MCF 10A (cell line): Measurements from ENCODE around the gene IRAK2. TPM values are rescaled to one million over a fixed set of nuclear protein-coding genes. Genes with fewer than 3 reads are reported as not detected.

Source experiments
- BruUV-seq: library from RNA; stranded (reverse); fragments of 400-500 nt; replicated peaks from 2 replicates; lab custom pipeline; 2021; lab: Mats Ljungman, UMichigan
- CTCF ChIA-PET: fragments of 300-600 bp; sonication (Branson Sonifier 250); formaldehyde crosslinking; extraction: SDS; loops from one replicate; lab custom pipeline; 2021; ENCODE audit warnings: antibody characterized with exemption, inconsistent platforms; lab: Yijun Ruan, JAX
- POLR2A ChIA-PET: fragments of 300-600, 350-650 bp; sonication (Branson Sonifier 250); formaldehyde crosslinking; extraction: SDS; loops from one replicate; lab custom pipeline; 2020; ENCODE audit warnings: antibody characterized with exemption, inconsistent platforms; lab: Yijun Ruan, JAX
- DNase-seq: peaks from one replicate; pipeline ENCODE4 v3.0.0-alpha.2; 2018; ENCODE audit not compliant: unreplicated experiment
- H3K27ac Mint-ChIP-seq: one replicate; pipeline ENCODE4 v1.8.0; 2022; ENCODE audit warnings: mild to moderate bottlenecking, low read depth, mixed read lengths; ENCODE audit not compliant: unreplicated experiment
- H3K27me3 Mint-ChIP-seq: one replicate; pipeline ENCODE4 v1.8.0; 2022; ENCODE audit warnings: mixed read lengths; ENCODE audit not compliant: insufficient read depth, unreplicated experiment
- H3K36me3 Mint-ChIP-seq: one replicate; pipeline ENCODE4 v1.8.0; 2022; ENCODE audit warnings: mild to moderate bottlenecking, moderate library complexity, mixed read lengths; ENCODE audit not compliant: insufficient read depth, unreplicated experiment
- H3K4me1 Mint-ChIP-seq: one replicate; pipeline ENCODE4 v1.8.0; 2022; ENCODE audit warnings: mixed read lengths; ENCODE audit not compliant: insufficient read depth, unreplicated experiment
- H3K4me3 Mint-ChIP-seq: one replicate; pipeline ENCODE4 v1.8.0; 2022; ENCODE audit warnings: mild to moderate bottlenecking, moderate library complexity, mixed read lengths; ENCODE audit not compliant: unreplicated experiment
- H3K9me3 Mint-ChIP-seq: one replicate; pipeline ENCODE4 v1.8.0; 2022; ENCODE audit warnings: mixed read lengths; ENCODE audit not compliant: unreplicated experiment
- CTCF ChIP-seq: fragments of 200-600 bp; IDR thresholded peaks from one replicate; pipeline ENCODE4 v1.8.0; 2022; ENCODE audit warnings: antibody characterized with exemption, mild to moderate bottlenecking; ENCODE audit not compliant: unreplicated experiment
- intact Hi-C: fragments of 100-400 bp; cut with micrococcal nuclease; formaldehyde crosslinking; loops from 2 replicates; pipeline ENCODE4 v1.14.1; 2022
- total RNA-seq: library from RNA; stranded (reverse); gene quantifications from 2 replicates; pipeline ENCODE4 v1.2.3, GENCODE V29; 2022

Gene IRAK2
- total RNA-seq, 1 experiment from 2014 or later: 6.0 TPM

DNA sequence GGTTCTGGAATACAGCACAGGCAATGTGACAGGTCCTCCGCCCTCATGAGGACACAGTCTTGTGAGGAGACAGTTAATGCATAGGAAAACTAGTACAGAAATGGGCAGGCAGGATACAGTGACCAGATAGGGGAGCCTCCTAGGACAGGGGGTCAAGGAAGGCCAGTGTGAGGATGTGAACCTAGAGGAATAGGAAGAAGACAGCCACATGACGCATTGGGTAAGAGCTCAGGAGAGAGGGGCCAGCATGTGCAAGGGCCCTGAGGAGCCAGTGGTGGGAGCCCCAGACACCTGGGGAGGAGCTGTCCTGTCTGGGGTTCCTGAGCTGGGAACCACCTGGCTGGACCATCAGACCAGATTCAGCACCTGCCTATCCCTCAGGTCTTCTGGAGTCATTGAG is 15.6 kb downstream of the IRAK2 start:
- POLR2A ChIA-PET: no interaction called here

DNA sequence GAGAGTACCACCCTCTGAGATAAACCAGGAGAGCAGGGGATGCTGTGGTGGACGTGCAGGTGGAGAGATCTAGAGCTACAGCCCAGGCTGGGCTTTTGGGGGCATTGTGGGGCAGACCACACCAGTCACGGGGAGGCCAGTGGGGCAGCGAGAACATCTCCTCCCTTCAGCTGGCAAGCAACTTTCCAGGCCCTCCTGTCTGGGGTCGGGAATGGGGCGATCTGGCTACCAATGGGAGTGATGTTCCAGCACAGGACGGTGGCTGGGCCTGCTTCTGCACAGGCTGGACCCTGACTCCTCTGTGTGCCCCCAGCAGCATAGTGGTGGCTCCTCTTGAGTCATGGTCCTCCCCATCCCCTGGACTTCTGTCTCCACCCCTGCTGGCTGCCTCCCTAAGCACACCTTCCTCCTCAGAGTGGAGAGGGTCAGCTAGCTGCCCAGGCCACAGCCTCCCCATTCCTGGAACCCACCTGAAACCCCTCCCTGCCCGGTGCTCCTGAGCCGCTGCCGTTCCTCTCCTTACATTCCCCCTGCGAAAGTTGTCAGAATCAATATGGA is 16.1 kb downstream of the IRAK2 start:
- no peak for DNase-seq
- intact Hi-C loops: no loop called here
- Mint-ChIP-seq H3K9me3 (no peaks in the 10 kb centered on the region), H3K4me3 (no peak overlapping the region), H3K4me1 (no peaks in the 10 kb centered on the region), H3K27me3 (no peaks in the 10 kb centered on the region), H3K27ac (no peak overlapping the region), H3K36me3 (peaks cover 11% of the 10 kb centered on the region)
- no peak for TF ChIP-seq CTCF
- ChIA-PET CTCF (interaction anchor here (0.6 kb wide), 1 partner anchor 16 kb away, joined by 4 read pairs; the partner anchor contains the start of gene IRAK2), POLR2A (no interaction called here)
- BruUV-seq: no TSS peak

More for the DNA sequence above, 15.6 kb downstream of the IRAK2 start:
- H3K27me3 Mint-ChIP-seq: no peaks in the 10 kb centered on the region
- no peak overlapping the region for H3K4me3 Mint-ChIP-seq
- H3K36me3 Mint-ChIP-seq: peaks cover 11% of the 10 kb centered on the region
- CTCF ChIA-PET: interaction anchor here (0.6 kb wide), 1 partner anchor 16 kb away, joined by 4 read pairs; the partner anchor contains the start of gene IRAK2
- peak overlapping the region; percentile 11 for H3K27ac Mint-ChIP-seq
- BruUV-seq: no TSS peak
- no peak for TF ChIP-seq CTCF
- H3K9me3 Mint-ChIP-seq: no peaks in the 10 kb centered on the region
- H3K4me1 Mint-ChIP-seq: no peaks in the 10 kb centered on the region
- DNase-seq: no peak
- intact Hi-C loops: no loop called here

GRCh38 chr3:10182950-10183349 is 18.2 kb downstream of the IRAK2 start:
- Mint-ChIP-seq H3K9me3 (no peaks in the 10 kb centered on the region), H3K4me1 (peaks cover 4% of the 10 kb centered on the region), H3K27ac (no peak overlapping the region), H3K4me3 (no peak overlapping the region), H3K36me3 (peaks cover 11% of the 10 kb centered on the region), H3K27me3 (no peaks in the 10 kb centered on the region)
- ChIA-PET POLR2A (no interaction called here), CTCF (no interaction called here)
- no peak for DNase-seq
- intact Hi-C loops: no loop called here
- no TSS peak for BruUV-seq
- TF ChIP-seq CTCF: no peak

- no peaks in the 10 kb centered on the region for H3K27me3 Mint-ChIP-seq
- H3K27ac Mint-ChIP-seq: no peak overlapping the region
- BruUV-seq: no TSS peak
- intact Hi-C loops: no loop called here
- H3K36me3 Mint-ChIP-seq: peaks cover 6% of the 10 kb centered on the region
- POLR2A ChIA-PET: no interaction called here
- no peaks in the 10 kb centered on the region for H3K9me3 Mint-ChIP-seq
- H3K4me1 Mint-ChIP-seq: peaks cover 11% of the 10 kb centered on the region
- DNase-seq: no peak
- TF ChIP-seq CTCF: no peak
- no peak overlapping the region for H3K4me3 Mint-ChIP-seq
- CTCF ChIA-PET: interaction anchor here (0.5 kb wide), 1 partner anchor 79 kb away, joined by 4 read pairs; no protein-coding TSS in a partner anchor
Measured at GRCh38 chr3:10184250-10184649, 19.5 kb downstream of the IRAK2 start.
